Tibial nerve (tissue), 4 donors: ENCODE measurements around the gene ZNF213. TPM values are rescaled to one million over a fixed set of nuclear protein-coding genes. Genes with fewer than 3 reads are reported as not detected.
A peak's percentile ranks its signal among the peaks of the same experiment; 100 is the strongest.

ENCODE experiments used
- DNase-seq, 2 donors: peaks; one replicate each; pipeline ENCODE4 v3.0.0-alpha.2; 2019; ENCODE audit warnings: low spot score in 2 of 2
- H3K27ac ChIP-seq, 4 donors: fragments of 200-600 bp; sonication (generic) in 3 of 4; one replicate each; pipeline ENCODE4 v1.5.1; 2017 to 2019; ENCODE audit warnings: mild to moderate bottlenecking in 1 of 4
- H3K27me3 ChIP-seq, 2 donors: fragments of 200-600 bp; sonication (generic) in 1 of 2; one replicate each; pipeline versions ENCODE4 v1.5.1 to v1.6.0; 2017 to 2019
- H3K36me3 ChIP-seq, 3 donors: fragments of 200-600 bp; sonication (generic); one replicate each; pipeline ENCODE4 v1.5.1; 2018 to 2019
- H3K4me1 ChIP-seq, 4 donors: fragments of 200-600 bp; sonication (generic) in 3 of 4; one replicate each; pipeline ENCODE4 v1.5.1; 2017 to 2019
- H3K4me3 ChIP-seq, 4 donors: fragments of 200-600 bp; sonication (generic) in 3 of 4; one replicate each; pipeline ENCODE4 v1.5.1; 2017 to 2019; ENCODE audit warnings: mild to moderate bottlenecking in 1 of 4, moderate library complexity in 1 of 4
- H3K9me3 ChIP-seq, 4 donors: fragments of 200-600 bp; sonication (generic) in 3 of 4; one replicate each; pipeline ENCODE4 v1.5.1; 2017 to 2019
- CTCF ChIP-seq, 5 experiments: fragments of 200-600 bp in 3 of 5; fragments of 450-650 bp in 2 of 5; sonication (generic) in 3 of 5; IDR thresholded peaks; one replicate each; pipeline ENCODE4 v1.5.1; 2016 to 2019; ENCODE audit warnings: antibody characterized with exemption in 5 of 5, mild to moderate bottlenecking in 3 of 5, moderate library complexity in 2 of 5
- EP300 ChIP-seq, 2 donors: sonication (generic); formaldehyde crosslinking; IDR thresholded peaks; one replicate each; pipeline ENCODE4 v1.6.1; 2017; ENCODE audit warnings: antibody characterized with exemption in 2 of 2, mild to moderate bottlenecking in 1 of 2
- POLR2A ChIP-seq, 2 donors: fragments of 450-650 bp; IDR thresholded peaks; one replicate each; pipeline ENCODE4 v1.6.1; 2017; ENCODE audit warnings: antibody characterized with exemption in 2 of 2, mild to moderate bottlenecking in 2 of 2, moderate library complexity in 2 of 2
- WGBS, 2 donors: methylation state at CpG; one replicate each; pipeline ENCODE4 v1.1.5; 2018; 5-methylcytosine and 5-hydroxymethylcytosine counted together
- total RNA-seq, 4 donors: library from RNA; depleted of rRNA; stranded (reverse); fragments of >200 nt; gene quantifications; one replicate each; pipeline ENCODE4 v1.1.0, GENCODE V29; 2016

Gene ZNF213
- total RNA-seq, 4 donors from 2014 or later, result 7.7 to 17.1 (median 8.9) TPM

GRCh38 chr16:3141781-3142311, 7.0 kb downstream of the ZNF213 start:
- TF ChIP-seq EP300 (IDR thresholded peaks at IDR 0.05), result no peak
- no peak for TF ChIP-seq POLR2A (IDR thresholded peaks at IDR 0.05)
- no peak for TF ChIP-seq CTCF (IDR thresholded peaks at IDR 0.05)
- WGBS, 2 donors, result 94 to 95% methylated on average over 21 to 23 of the region's 23 CpGs
- peaks cover 0 to 65% (median 0%) of the 10 kb centered on the region in 3 donors for H3K36me3 ChIP-seq
- no peak overlapping the region for H3K27ac ChIP-seq
- H3K4me3 ChIP-seq, result no peak overlapping the region
- peaks cover 0 to 9% (median 0%) of the 10 kb centered on the region in 4 donors for H3K4me1 ChIP-seq
- H3K27me3 ChIP-seq, result no peaks in the 10 kb centered on the region
- H3K9me3 ChIP-seq, result no peaks in the 10 kb centered on the region
- DNase-seq, result no peak

- H3K27me3 ChIP-seq, result no peaks in the 10 kb centered on the region
- peaks cover 0 to 4% (median 0%) of the 10 kb centered on the region in 4 donors for H3K4me1 ChIP-seq
- TF ChIP-seq POLR2A (IDR thresholded peaks at IDR 0.05) (no peak), CTCF (IDR thresholded peaks at IDR 0.05) (no peak), EP300 (IDR thresholded peaks at IDR 0.05) (no peak)
- WGBS, 2 donors, result 94 to 96% methylated on average over 22 of the region's 22 CpGs
- H3K9me3 ChIP-seq, result no peaks in the 10 kb centered on the region
- H3K36me3 ChIP-seq, result peaks cover 0 to 60% (median 0%) of the 10 kb centered on the region in 3 donors
- H3K4me3 ChIP-seq, result no peak overlapping the region
- H3K27ac ChIP-seq, result no peak overlapping the region
- DNase-seq, result no peak
These were observed 7.5 kb downstream of the ZNF213 start for GRCh38 chr16:3142327-3142726.

GRCh38 chr16:3142770-3143169, 7.9 kb downstream of the ZNF213 start:
- TF ChIP-seq CTCF (IDR thresholded peaks at IDR 0.05) (no peak), EP300 (IDR thresholded peaks at IDR 0.05) (no peak), POLR2A (IDR thresholded peaks at IDR 0.05) (no peak)
- no peak for DNase-seq
- no peaks in the 10 kb centered on the region for H3K27me3 ChIP-seq
- no peaks in the 10 kb centered on the region for H3K4me1 ChIP-seq
- 88 to 96% methylated on average over 12 to 13 of the region's 13 CpGs for WGBS, 2 donors
- H3K36me3 ChIP-seq, result peaks cover 0 to 56% (median 0%) of the 10 kb centered on the region in 3 donors
- H3K4me3 ChIP-seq, result no peak overlapping the region
- no peak overlapping the region for H3K27ac ChIP-seq
- no peaks in the 10 kb centered on the region for H3K9me3 ChIP-seq

GRCh38 chr16:3143189-3143588, 8.4 kb downstream of the ZNF213 start:
- WGBS, 2 donors, result 93 to 95% methylated on average over 8 to 11 of the region's 11 CpGs
- Histone ChIP-seq H3K27ac (peak overlapping the region in 1 of 4 donors; percentile 56), H3K9me3 (no peaks in the 10 kb centered on the region), H3K27me3 (no peaks in the 10 kb centered on the region), H3K4me3 (no peak overlapping the region), H3K36me3 (peaks cover 0 to 51% (median 0%) of the 10 kb centered on the region in 3 donors), H3K4me1 (no peaks in the 10 kb centered on the region)
- no peak for DNase-seq
- no peak for TF ChIP-seq CTCF (IDR thresholded peaks at IDR 0.05)
- TF ChIP-seq POLR2A (IDR thresholded peaks at IDR 0.05), result no peak
- TF ChIP-seq EP300 (IDR thresholded peaks at IDR 0.05), result no peak

GRCh38 chr16:3143598-3144320, 8.9 kb downstream of the ZNF213 start:
- Histone ChIP-seq H3K4me1 (no peaks in the 10 kb centered on the region), H3K36me3 (peaks cover 0 to 46% (median 0%) of the 10 kb centered on the region in 3 donors), H3K4me3 (peak overlapping the region in 1 of 4 donors; percentile 3), H3K9me3 (no peaks in the 10 kb centered on the region), H3K27me3 (no peaks in the 10 kb centered on the region), H3K27ac (peak overlapping the region in 1 of 4 donors; percentile 56)
- TF ChIP-seq EP300 (IDR thresholded peaks at IDR 0.05) (no peak), POLR2A (IDR thresholded peaks at IDR 0.05) (no peak), CTCF (IDR thresholded peaks at IDR 0.05) (no peak)
- no peak for DNase-seq
- 82 to 83% methylated on average over 15 to 20 of the region's 23 CpGs for WGBS, 2 donors
